HCT116 (cell line): Measurements from ENCODE around the gene GREB1L. TPM values are rescaled to one million over a fixed set of nuclear protein-coding genes. Genes with fewer than 3 reads are reported as not detected.

Experiments used
- ATAC-seq: fragments of 200-7000 bp; cut with Tn5 transposase; 2 replicates; pipeline ENCODE4 v1.9.1; 2020; ENCODE audit warnings: mild to moderate bottlenecking, moderate library complexity
- BruUV-seq: library from RNA; stranded (reverse); fragments of 400-500 nt; replicated peaks from 2 replicates; lab custom pipeline; 2021; lab: Mats Ljungman, UMichigan
- CTCF ChIA-PET: fragments of 300-600 bp; sonication (Branson Sonifier 250); formaldehyde crosslinking; loops from one replicate; lab custom pipeline; 2021; ENCODE audit warnings: antibody characterized with exemption; lab: Charles Lee
- POLR2A ChIA-PET: fragments of 300-600, 350-600 bp; sonication (Branson Sonifier 250); formaldehyde crosslinking; loops from one replicate; lab custom pipeline; 2021; ENCODE audit warnings: antibody characterized with exemption; lab: Charles Lee
- RAD21 ChIA-PET, 2 experiments: fragments of 300-600 bp; sonication (Branson Sonifier 250); formaldehyde crosslinking; loops; one replicate each; lab custom pipeline; 2023; ENCODE audit warnings: low total read pairs in 2 of 2; ENCODE audit not compliant: uncharacterized antibody in 2 of 2, unreplicated experiment in 2 of 2, low non-redundant PET in 1 of 2; lab: Charles Lee
- DNase-seq: peaks from one replicate; pipeline ENCODE4 v3.0.0-alpha.2; 2010; ENCODE audit warnings: low read depth, low spot score
- H2AFZ ChIP-seq: fragments of 200-600 bp; shearing (Covaris generic), sonication (generic); 2 replicates; pipeline ENCODE4 v1.6.1; 2017; ENCODE audit warnings: low read depth, mixed run types, mixed read lengths, antibody characterized with exemption, low read length; ENCODE audit not compliant: poor library complexity, severe bottlenecking
- H3K27ac ChIP-seq: 2 replicates; pipeline ENCODE4 v1.5.1; 2012; ENCODE audit warnings: low read depth, low read length
- H3K27me3 ChIP-seq: fragments of 200-600 bp; sonication (generic); 2 replicates; pipeline ENCODE4 v1.6.1; 2016; ENCODE audit warnings: mixed run types, low read length, mixed read lengths; ENCODE audit not compliant: insufficient read depth
- H3K36me3 ChIP-seq, 2 experiments: fragments of 200-500 bp in 1 of 2; fragments of 200-600 bp in 1 of 2; sonication (Bioruptor generic) in 1 of 2; sonication (generic) in 1 of 2; 2 replicates each; pipeline versions ENCODE4 v1.5.1 to v1.6.1; 2014 to 2016; ENCODE audit warnings: low read length in 2 of 2, inconsistent platforms in 1 of 2, mixed read lengths in 1 of 2, mixed run types in 1 of 2; ENCODE audit not compliant: insufficient read depth in 2 of 2, control insufficient read depth in 1 of 2
- H3K4me1 ChIP-seq, 2 experiments: fragments of 200-600 bp in 1 of 2; sonication (generic) in 1 of 2; 2 replicates each; pipeline versions ENCODE4 v1.5.1 to v1.6.1; 2012 to 2017; ENCODE audit warnings: low read length in 2 of 2, inconsistent platforms in 1 of 2, mild to moderate bottlenecking in 1 of 2, mixed read lengths in 1 of 2, mixed run types in 1 of 2, moderate library complexity in 1 of 2; ENCODE audit not compliant: insufficient read depth in 2 of 2, control insufficient read depth in 1 of 2
- H3K4me2 ChIP-seq: fragments of 200-600 bp; sonication (generic); 2 replicates; pipeline ENCODE4 v1.6.1; 2017; ENCODE audit warnings: mixed run types, low read length, mixed read lengths
- H3K4me3 ChIP-seq, 2 experiments: fragments of 200-600 bp in 1 of 2; sonication (generic) in 1 of 2; replicated peaks in 1 of 2; 2 replicates each; pipeline ENCODE4 v1.5.1; 2011 to 2016; ENCODE audit warnings: low read length in 2 of 2, control low read depth in 1 of 2, low read depth in 1 of 2, mild to moderate bottlenecking in 1 of 2, mixed read lengths in 1 of 2, mixed run types in 1 of 2
- H3K79me2 ChIP-seq: fragments of 200-600 bp; sonication (generic); 2 replicates; pipeline ENCODE4 v1.6.1; 2017; ENCODE audit warnings: mild to moderate bottlenecking, mixed run types, low read length, moderate library complexity, mixed read lengths; ENCODE audit not compliant: insufficient read depth
- H3K9ac ChIP-seq: fragments of 200-600 bp; sonication (generic); 2 replicates; pipeline ENCODE4 v1.6.1; 2016; ENCODE audit warnings: low read length, mixed read lengths
- H3K9me2 ChIP-seq: fragments of 200-600 bp; sonication (generic), shearing (Covaris generic); 2 replicates; pipeline ENCODE4 v1.6.1; 2017; ENCODE audit warnings: mixed run types, mild to moderate bottlenecking, moderate library complexity; ENCODE audit not compliant: insufficient read depth
- H3K9me3 ChIP-seq, 2 experiments: fragments of 200-500 bp in 1 of 2; fragments of 200-600 bp in 1 of 2; sonication (Bioruptor generic) in 1 of 2; sonication (generic) in 1 of 2; 2 replicates each; pipeline ENCODE4 v1.6.1; 2014 to 2017; ENCODE audit warnings: low read length in 2 of 2, mixed read lengths in 2 of 2, inconsistent platforms in 1 of 2, low read depth in 1 of 2, mild to moderate bottlenecking in 1 of 2, mixed run types in 1 of 2, moderate library complexity in 1 of 2; ENCODE audit not compliant: control insufficient read depth in 1 of 2, insufficient read depth in 1 of 2
- H4K20me1 ChIP-seq: fragments of 200-600 bp; sonication (generic), shearing (Covaris generic); 2 replicates; pipeline ENCODE4 v1.6.1; 2017; ENCODE audit warnings: mixed run types, mild to moderate bottlenecking, moderate library complexity; ENCODE audit not compliant: insufficient read depth
- CBX3 ChIP-seq: IDR thresholded peaks from 2 replicates; pipeline ENCODE4 v1.6.1; 2012; ENCODE audit warnings: low read depth
- ELF1 ChIP-seq: IDR thresholded peaks from 2 replicates; pipeline ENCODE4 v1.6.1; 2012; ENCODE audit warnings: low read depth, borderline replicate concordance
- EZH2phosphoT487 ChIP-seq: fragments of 200-600 bp; IDR thresholded peaks from 2 replicates; pipeline ENCODE4 v1.6.1; 2018; ENCODE audit warnings: antibody characterized with exemption, borderline replicate concordance
- FOSL1 ChIP-seq: IDR thresholded peaks from 2 replicates; pipeline ENCODE4 v1.6.1; 2012; ENCODE audit warnings: low read depth
- MAX ChIP-seq: IDR thresholded peaks from 2 replicates; pipeline ENCODE4 v1.6.1; 2012
- POLR2A ChIP-seq: IDR thresholded peaks from 2 replicates; pipeline ENCODE4 v1.7.0; 2011; ENCODE audit warnings: borderline replicate concordance; ENCODE audit not compliant: insufficient read depth, insufficient read length; ENCODE audit errors: extremely low read depth
- POLR2AphosphoS5 ChIP-seq: IDR thresholded peaks from 2 replicates; pipeline ENCODE4 v1.6.1; 2011; ENCODE audit warnings: mild to moderate bottlenecking, low read depth, low read length, moderate library complexity
- RAD21 ChIP-seq: IDR thresholded peaks from 2 replicates; pipeline ENCODE4 v1.6.1; 2012; ENCODE audit warnings: low read depth, mild to moderate bottlenecking
- SIN3A ChIP-seq: IDR thresholded peaks from 2 replicates; pipeline ENCODE4 v1.6.1; 2012; ENCODE audit warnings: low read depth
- SP1 ChIP-seq: IDR thresholded peaks from 2 replicates; pipeline ENCODE4 v1.6.1; 2012; ENCODE audit warnings: low read depth
- YY1 ChIP-seq: IDR thresholded peaks from 2 replicates; pipeline ENCODE4 v1.6.1; 2011; ENCODE audit warnings: low read length, low read depth, moderate library complexity, mild to moderate bottlenecking; ENCODE audit not compliant: insufficient replicate concordance; ENCODE audit errors: extremely low read depth
- ZFX ChIP-seq: fragments of 450-650 bp; IDR thresholded peaks from 2 replicates; pipeline ENCODE4 v1.6.1; 2017
- intact Hi-C: fragments of 100-400 bp; cut with micrococcal nuclease; formaldehyde crosslinking; loops from 2 replicates; pipeline ENCODE4 v1.10.0; 2022
- total RNA-seq: library from RNA; stranded (reverse); gene quantifications from one replicate; pipeline ENCODE4 v1.2.1, GENCODE V29; 2021; ENCODE audit not compliant: unreplicated experiment
- TF ChIP-seq, protein P1 (sequence below), 3 experiments: fragments of 200-600 bp in 1 of 3; sonication (generic) in 1 of 3; IDR thresholded peaks in 2 of 3; conservative IDR thresholded peaks in 1 of 3; 2 replicates each; pipeline ENCODE4 v1.5.1; 2012 to 2017; ENCODE audit warnings: low read depth in 2 of 3, low read length in 2 of 3, antibody characterized with exemption in 1 of 3, borderline replicate concordance in 1 of 3, control low read depth in 1 of 3, mild to moderate bottlenecking in 1 of 3, mixed read lengths in 1 of 3, mixed run types in 1 of 3, moderate library complexity in 1 of 3; ENCODE audit not compliant: insufficient read depth in 1 of 3
- TF ChIP-seq, protein P2 (sequence below): IDR thresholded peaks from 2 replicates; pipeline ENCODE4 v1.6.1; 2012

GREB1L gene
- total RNA-seq, 1 experiment from 2014 or later = 12.2 TPM

DNA sequence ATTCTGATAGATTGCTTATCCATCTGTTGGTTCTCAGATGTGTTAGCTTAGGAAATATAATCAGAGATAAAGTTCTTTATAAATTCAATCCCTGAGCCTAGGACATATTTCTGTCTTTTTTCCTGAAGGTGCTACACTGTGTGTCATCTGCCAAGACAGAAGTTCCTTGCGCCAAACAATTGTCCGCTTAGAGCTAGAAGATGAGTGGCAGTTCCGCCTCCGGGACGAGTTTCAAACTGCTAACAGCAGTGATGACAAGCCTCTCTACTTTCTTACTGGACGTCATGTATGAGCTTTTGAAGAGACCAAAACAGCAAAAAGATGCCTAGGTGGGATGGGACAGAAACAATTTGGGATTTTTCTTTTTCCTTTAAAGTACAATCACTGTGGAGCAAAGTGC lies 280.5 kb downstream of the GREB1L start:
- POLR2A ChIA-PET = no interaction called here
- Histone ChIP-seq H2AFZ (no peak overlapping the region), H3K9ac (no peak overlapping the region), H3K4me1 (no peaks in the 10 kb centered on the region), H3K27me3 (no peaks in the 10 kb centered on the region), H3K4me2 (no peak overlapping the region), H3K9me2 (no peaks in the 10 kb centered on the region), H3K4me3 (no peak overlapping the region), H3K9me3 (no peaks in the 10 kb centered on the region), H3K36me3 (peaks cover 19 to 26% of the 10 kb centered on the region in 2 experiments; a peak in 3 of 4 replicates), H4K20me1 (no peaks in the 10 kb centered on the region), H3K27ac (no peak overlapping the region), H3K79me2 (no peaks in the 10 kb centered on the region)
- ATAC-seq = no peak
- DNase-seq = no peak
- RAD21 ChIA-PET = no interaction called here
- no TSS peak for BruUV-seq
- CTCF ChIA-PET = no interaction called here
- intact Hi-C loops = no loop called here
- TF ChIP-seq SP1 (no peak), ELF1 (no peak), POLR2AphosphoS5 (no peak), CBX3 (no peak), FOSL1 (no peak), MAX (no peak), EZH2phosphoT487 (no peak)
- TF ChIP-seq, protein P1, sequence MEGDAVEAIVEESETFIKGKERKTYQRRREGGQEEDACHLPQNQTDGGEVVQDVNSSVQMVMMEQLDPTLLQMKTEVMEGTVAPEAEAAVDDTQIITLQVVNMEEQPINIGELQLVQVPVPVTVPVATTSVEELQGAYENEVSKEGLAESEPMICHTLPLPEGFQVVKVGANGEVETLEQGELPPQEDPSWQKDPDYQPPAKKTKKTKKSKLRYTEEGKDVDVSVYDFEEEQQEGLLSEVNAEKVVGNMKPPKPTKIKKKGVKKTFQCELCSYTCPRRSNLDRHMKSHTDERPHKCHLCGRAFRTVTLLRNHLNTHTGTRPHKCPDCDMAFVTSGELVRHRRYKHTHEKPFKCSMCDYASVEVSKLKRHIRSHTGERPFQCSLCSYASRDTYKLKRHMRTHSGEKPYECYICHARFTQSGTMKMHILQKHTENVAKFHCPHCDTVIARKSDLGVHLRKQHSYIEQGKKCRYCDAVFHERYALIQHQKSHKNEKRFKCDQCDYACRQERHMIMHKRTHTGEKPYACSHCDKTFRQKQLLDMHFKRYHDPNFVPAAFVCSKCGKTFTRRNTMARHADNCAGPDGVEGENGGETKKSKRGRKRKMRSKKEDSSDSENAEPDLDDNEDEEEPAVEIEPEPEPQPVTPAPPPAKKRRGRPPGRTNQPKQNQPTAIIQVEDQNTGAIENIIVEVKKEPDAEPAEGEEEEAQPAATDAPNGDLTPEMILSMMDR (IDR thresholded peaks at IDR 0.05 in 2 of 3, conservative IDR thresholded peaks at IDR 0.05 in 1 of 3; ENCODE audit: borderline replicate concordance in 1 of 3, insufficient read depth in 1 of 3, low read depth in 2 of 3, low read length in 2 of 3) = no peak
- TF ChIP-seq, all 23 proteins: peak for 0

GRCh38 chr18:21525916-21526315 lies 283.9 kb downstream of the GREB1L start:
- POLR2A ChIA-PET = no interaction called here
- Histone ChIP-seq H3K4me2 (no peak overlapping the region), H3K9me3 (no peaks in the 10 kb centered on the region), H3K4me1 (no peaks in the 10 kb centered on the region), H3K9me2 (no peaks in the 10 kb centered on the region), H3K27ac (no peak overlapping the region), H2AFZ (no peak overlapping the region), H3K79me2 (no peaks in the 10 kb centered on the region), H4K20me1 (no peaks in the 10 kb centered on the region), H3K9ac (no peak overlapping the region), H3K27me3 (no peaks in the 10 kb centered on the region), H3K4me3 (no peak overlapping the region), H3K36me3 (peaks cover 19 to 21% of the 10 kb centered on the region in 2 experiments)
- CTCF ChIA-PET = interaction anchor here (0.5 kb wide), 1 partner anchor 17 kb away, joined by 3 read pairs; no protein-coding TSS in a partner anchor
- TF ChIP-seq, protein P2, sequence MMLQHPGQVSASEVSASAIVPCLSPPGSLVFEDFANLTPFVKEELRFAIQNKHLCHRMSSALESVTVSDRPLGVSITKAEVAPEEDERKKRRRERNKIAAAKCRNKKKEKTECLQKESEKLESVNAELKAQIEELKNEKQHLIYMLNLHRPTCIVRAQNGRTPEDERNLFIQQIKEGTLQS = no peak
- TF ChIP-seq SIN3A = no peak
- TF ChIP-seq ZFX = no peak
- no peak for TF ChIP-seq RAD21
- TF ChIP-seq SP1 = no peak
- no peak for TF ChIP-seq EZH2phosphoT487
- no peak for TF ChIP-seq POLR2A
- TF ChIP-seq, protein P1 (IDR thresholded peaks at IDR 0.05 in 2 of 3, conservative IDR thresholded peaks at IDR 0.05 in 1 of 3; ENCODE audit: borderline replicate concordance in 1 of 3, insufficient read depth in 1 of 3, low read depth in 2 of 3, low read length in 2 of 3) = no peak
- TF ChIP-seq YY1 = no peak
- RAD21 ChIA-PET = no interaction called here
- no peak for DNase-seq
- no peak for ATAC-seq
- no TSS peak for BruUV-seq
- intact Hi-C loops = no loop called here
